GM04503 (cell line): ENCODE results near the gene ABLIM2.

Experiments
- DNase-seq: peaks from one replicate; pipeline ENCODE4 v3.0.0-alpha.2; 2012; ENCODE audit warnings: low read depth

ABLIM2 gene

GRCh38 chr4:8174970-8175369 is 16.4 kb upstream of the ABLIM2 start:
- DNase-seq: no peak

GRCh38 chr4:8173492-8174242 is 15.1 kb upstream of the ABLIM2 start:
- no peak for DNase-seq

- no peak for DNase-seq
Measured at GRCh38 chr4:8171984-8172924, 13.6 kb upstream of the ABLIM2 start.

- DNase-seq: no peak
Measured at GRCh38 chr4:8171266-8171665, 12.7 kb upstream of the ABLIM2 start.

- no peak for DNase-seq
Measured at GRCh38 chr4:8170341-8170740, 11.7 kb upstream of the ABLIM2 start.

GRCh38 chr4:8169763-8170162 is 11.2 kb upstream of the ABLIM2 start:
- no peak for DNase-seq

GRCh38 chr4:8168832-8169598 is 10.4 kb upstream of the ABLIM2 start:
- DNase-seq: no peak

GRCh38 chr4:8168232-8168631 is 9.6 kb upstream of the ABLIM2 start:
- no peak for DNase-seq

GRCh38 chr4:8167815-8168214 is 9.2 kb upstream of the ABLIM2 start:
- no peak for DNase-seq

GRCh38 chr4:8167291-8167690 is 8.7 kb upstream of the ABLIM2 start:
- no peak for DNase-seq

- DNase-seq: no peak
Measured at GRCh38 chr4:8165374-8165896, 6.8 kb upstream of the ABLIM2 start.

- no peak for DNase-seq
Measured at GRCh38 chr4:8164687-8165086, 6.1 kb upstream of the ABLIM2 start.

- no peak for DNase-seq
Measured at GRCh38 chr4:8164194-8164565, 5.6 kb upstream of the ABLIM2 start.

- no peak for DNase-seq
Measured at GRCh38 chr4:8163436-8164193, 5.0 kb upstream of the ABLIM2 start.

- no peak for DNase-seq
Measured at GRCh38 chr4:8163026-8163425, 4.4 kb upstream of the ABLIM2 start.

GRCh38 chr4:8162625-8163024 is 4.0 kb upstream of the ABLIM2 start:
- no peak for DNase-seq

- no peak for DNase-seq
Measured at GRCh38 chr4:8160572-8160971, 2.0 kb upstream of the ABLIM2 start.

- no peak for DNase-seq
Measured at GRCh38 chr4:8160233-8160560, 1.6 kb upstream of the ABLIM2 start.

- no peak for DNase-seq
Measured at GRCh38 chr4:8159537-8160232, 1.1 kb upstream of the ABLIM2 start.

- no peak for DNase-seq
Measured at GRCh38 chr4:8157944-8158709, 486 bp downstream of the ABLIM2 start.
